Measurements from ENCODE around the gene RCHY1.
A peak's percentile ranks its signal among the peaks of the same experiment; 100 is the strongest.

GRCh38 chr4:75514131-75514948 is at the start of gene RCHY1, which contains the start of gene THAP6:
- TF ChIP-seq CTCF (IDR thresholded peaks at IDR 0.05) (peak in 1 of 4 donors; percentile 8), POLR2A (IDR thresholded peaks at IDR 0.05) (peak; percentile 85)

All from right lobe of liver (tissue), 4 donors.